Measurements from ENCODE around the gene HOXA1. TPM values are rescaled to one million over a fixed set of nuclear protein-coding genes. Genes with fewer than 3 reads are reported as not detected.

Gene HOXA1
- total RNA-seq, 1 experiment from 2014 or later: 8.8 TPM

DNA sequence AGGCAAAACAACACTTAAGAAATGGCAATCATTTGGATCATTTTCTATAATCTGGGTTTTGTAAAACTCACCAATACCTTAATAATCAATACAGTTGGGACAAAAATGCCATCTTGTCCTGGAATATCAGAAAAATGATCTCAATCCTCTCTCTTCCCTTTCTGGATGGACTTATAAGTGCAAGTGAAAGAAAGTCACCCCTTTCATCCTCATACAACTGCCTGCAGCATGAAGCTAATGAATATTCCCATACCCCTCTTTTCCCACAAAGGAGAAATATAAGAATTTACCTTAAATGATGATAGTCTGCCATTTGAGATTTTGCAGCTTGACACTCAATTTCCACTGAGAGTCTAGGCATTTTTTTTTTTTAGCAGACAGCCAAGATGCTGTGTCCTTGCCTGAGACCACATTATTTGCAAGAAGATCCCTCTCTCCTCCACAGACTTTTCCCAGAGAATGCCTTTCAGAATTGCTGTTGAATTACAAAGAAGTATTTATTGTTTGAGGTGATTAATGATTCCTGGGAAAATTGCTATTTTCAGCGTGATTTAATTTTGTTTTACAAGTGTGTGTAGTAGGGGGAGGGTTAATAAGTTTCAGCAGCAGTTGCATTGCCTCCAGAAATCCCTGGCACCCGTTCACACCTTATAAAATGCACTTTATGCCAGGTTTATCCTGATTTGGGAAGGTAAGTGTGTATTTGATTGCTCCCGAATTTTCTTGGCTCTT, 31.0 kb upstream of the HOXA1 start:
- H3K4me3 ChIP-seq (ENCODE audit: low read depth in 2 of 2, low read length in 2 of 2): no peak overlapping the region
- no peaks in the 10 kb centered on the region for H3K9me3 ChIP-seq (ENCODE audit: control insufficient read depth, insufficient read depth, low read depth, low read length)
- no peaks in the 10 kb centered on the region for H3K27me3 ChIP-seq (ENCODE audit: control insufficient read depth, insufficient read depth, low read length)
- H3K27ac ChIP-seq (ENCODE audit: low read length): peak overlapping the region; percentile 99
- in situ Hi-C loops (cut with HindIII; ENCODE audit: low pct_unique_long_range_greater_than_20kb, low sequenced_read_pairs): no loop called here
- no TSS peak for BruUV-seq (replicated peaks)
- ChIA-PET POLR2A (no interaction called here), CTCF (no interaction called here)
- DNase-seq (ENCODE audit: low read depth, low spot score) (no peak), ATAC-seq (no peak)
- peaks cover 60% of the 10 kb centered on the region for H3K4me1 ChIP-seq (ENCODE audit: control insufficient read depth, insufficient read depth, low read length)
- TF ChIP-seq POLR2AphosphoS5 (IDR thresholded peaks at IDR 0.05; ENCODE audit: low read depth, low read length): no peak
- TF ChIP-seq TCF7L2 (IDR thresholded peaks at IDR 0.05; ENCODE audit: low read depth, low read length): no peak
- no peak for TF ChIP-seq REST (IDR thresholded peaks at IDR 0.05; ENCODE audit: insufficient read depth in 1 of 2, low read depth in 2 of 2, low read length in 1 of 2)
- no peak for TF ChIP-seq CTCF (IDR thresholded peaks at IDR 0.05)
- TF ChIP-seq SIN3A (IDR thresholded peaks at IDR 0.05; ENCODE audit: borderline replicate concordance, insufficient read depth, low read depth, low read length): no peak
- intact Hi-C loops (cut with micrococcal nuclease; ENCODE audit: unreplicated experiment): no loop called here
- H3K36me3 ChIP-seq (ENCODE audit: control insufficient read depth, insufficient read depth, low read length): no peaks in the 10 kb centered on the region

DNA sequence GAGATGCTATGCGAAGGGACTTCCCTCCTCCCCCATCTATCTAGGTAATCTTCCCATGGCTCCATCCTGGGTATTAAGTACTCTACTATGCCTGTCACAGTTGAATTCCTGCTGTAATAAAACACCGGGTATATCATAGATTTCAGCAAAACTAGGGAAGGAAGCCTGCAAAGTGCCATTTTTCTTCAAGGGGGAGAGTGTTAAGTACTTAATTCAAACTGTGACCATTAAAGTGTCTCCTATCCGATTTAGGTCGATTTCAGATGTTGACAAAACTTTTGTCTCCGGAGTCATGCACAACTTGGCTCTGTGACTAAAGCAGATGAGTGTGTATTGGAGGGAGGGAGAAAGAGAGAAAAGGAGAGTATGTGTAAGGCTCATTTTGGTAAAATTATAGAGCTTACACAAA, 30.2 kb upstream of the HOXA1 start:
- TF ChIP-seq TCF7L2 (IDR thresholded peaks at IDR 0.05; ENCODE audit: low read depth, low read length) (no peak), POLR2AphosphoS5 (IDR thresholded peaks at IDR 0.05; ENCODE audit: low read depth, low read length) (no peak), REST (IDR thresholded peaks at IDR 0.05; ENCODE audit: insufficient read depth in 1 of 2, low read depth in 2 of 2, low read length in 1 of 2) (no peak), CTCF (IDR thresholded peaks at IDR 0.05) (no peak), SIN3A (IDR thresholded peaks at IDR 0.05; ENCODE audit: borderline replicate concordance, insufficient read depth, low read depth, low read length) (no peak)
- Histone ChIP-seq H3K4me1 (ENCODE audit: control insufficient read depth, insufficient read depth, low read length) (peaks cover 62% of the 10 kb centered on the region), H3K27ac (ENCODE audit: low read length) (peak overlapping the region; percentile 99), H3K4me3 (ENCODE audit: low read depth in 2 of 2, low read length in 2 of 2) (no peak overlapping the region), H3K27me3 (ENCODE audit: control insufficient read depth, insufficient read depth, low read length) (no peaks in the 10 kb centered on the region), H3K36me3 (ENCODE audit: control insufficient read depth, insufficient read depth, low read length) (no peaks in the 10 kb centered on the region), H3K9me3 (ENCODE audit: control insufficient read depth, insufficient read depth, low read depth, low read length) (no peaks in the 10 kb centered on the region)
- ATAC-seq (no peak), DNase-seq (ENCODE audit: low read depth, low spot score) (no peak)
- BruUV-seq (replicated peaks): no TSS peak
- in situ Hi-C loops (cut with HindIII; ENCODE audit: low pct_unique_long_range_greater_than_20kb, low sequenced_read_pairs) (no loop called here), intact Hi-C loops (cut with micrococcal nuclease; ENCODE audit: unreplicated experiment) (no loop called here)
- POLR2A ChIA-PET: no interaction called here
- CTCF ChIA-PET: no interaction called here
